Renal cortex interstitium (tissue), 11 donors: Measurements from ENCODE around the gene S100A7. TPM values are rescaled to one million over a fixed set of nuclear protein-coding genes. Genes with fewer than 3 reads are reported as not detected.
A peak's percentile ranks its signal among the peaks of the same experiment; 100 is the strongest.
"Not testable (repeated sequence)": the region's sequence is repeated elsewhere in the genome, so short reads cannot be mapped to it uniquely, and the experiment has no call there.

ENCODE experiments used
- DNase-seq, 11 donors: peaks; one replicate each; pipeline ENCODE4 v3.0.0-alpha.2; 2013; ENCODE audit warnings: low read depth in 9 of 11, low spot score in 4 of 11; ENCODE audit errors: extremely low read depth in 1 of 11
- polyA plus RNA-seq, 3 donors: library from polyadenylated mRNA; unstranded; fragments of 120-200 nt; gene quantifications; one replicate each; pipeline ENCODE4 v1.2.1, GENCODE V29; 2013; ENCODE audit not compliant: insufficient read length in 3 of 3

The S100A7 gene
- polyA plus RNA-seq, 3 donors: 0.56 to 0.65 (median 0.61) TPM

- no peak for DNase-seq
Observed at GRCh38 chr1:153478692-153479618, 18.5 kb upstream of the S100A7 start.

GRCh38 chr1:153478047-153478691, 17.7 kb upstream of the S100A7 start:
- DNase-seq: no peak

DNA sequence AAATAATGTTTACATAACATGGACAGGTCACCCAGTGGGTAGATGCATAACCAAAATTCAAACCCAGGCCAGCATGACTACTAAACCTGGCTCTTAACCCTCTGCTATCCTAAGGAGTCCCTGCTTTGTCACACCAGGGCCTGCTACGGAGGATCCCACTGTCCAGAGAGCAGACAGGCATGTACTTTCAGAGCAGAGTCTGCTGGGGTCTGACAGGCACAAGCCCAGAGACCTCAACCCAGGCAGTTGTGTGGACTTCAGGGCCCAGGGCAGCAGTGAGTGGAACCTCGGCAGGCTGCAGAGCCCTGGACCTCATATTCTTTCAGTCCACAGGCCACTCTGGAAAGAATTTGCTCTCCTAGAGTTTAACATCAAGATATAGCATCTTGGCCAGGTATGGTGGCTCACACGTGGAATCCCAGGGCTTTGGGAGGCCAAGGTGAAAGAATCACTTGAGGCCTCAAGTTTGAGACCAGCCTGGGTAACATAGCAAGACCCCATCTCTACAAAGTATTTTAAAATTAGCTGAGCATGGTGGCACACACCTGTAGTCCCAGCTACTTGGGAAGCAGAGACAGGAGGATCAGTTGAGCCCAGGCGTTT, 16.1 kb upstream of the S100A7 start:
- no peak for DNase-seq

DNA sequence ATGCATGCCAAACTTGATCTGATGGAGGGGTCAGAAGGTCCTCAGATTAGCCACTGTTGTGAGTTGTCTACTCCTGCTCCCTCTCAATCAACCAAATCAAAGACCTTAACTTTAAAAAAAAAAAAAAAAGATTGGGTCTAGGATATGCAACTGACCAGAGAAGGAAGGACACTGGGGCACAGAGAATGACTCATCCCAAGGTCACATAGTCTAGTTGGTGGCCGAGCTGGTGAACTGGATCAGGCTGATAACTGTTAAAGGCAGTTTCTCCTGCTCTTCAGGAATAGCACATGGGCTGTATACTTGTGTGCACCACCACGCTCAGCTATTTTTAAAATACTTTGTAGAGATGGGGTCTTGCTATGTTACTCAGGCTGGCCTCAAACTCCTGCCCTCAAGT, 14.8 kb upstream of the S100A7 start:
- DNase-seq: no peak

DNA sequence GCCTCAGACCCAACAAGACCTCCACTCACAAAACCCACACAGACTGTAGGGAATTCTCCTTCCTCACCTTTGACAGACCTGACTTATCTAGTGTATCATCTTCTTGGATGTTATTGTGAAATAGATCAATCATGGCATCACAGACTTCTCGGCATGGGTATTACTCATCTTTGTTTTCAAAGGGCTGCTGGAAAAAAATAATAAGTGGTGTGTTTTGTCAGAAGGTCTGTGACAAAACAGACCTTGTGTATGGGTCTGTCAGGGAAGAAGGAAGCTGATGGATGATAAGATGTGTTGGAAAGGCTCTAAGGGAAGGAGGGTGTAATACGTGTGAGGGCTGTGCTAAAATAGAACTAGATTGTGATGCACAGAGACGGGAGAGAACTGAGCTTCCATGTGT, 13.9 kb upstream of the S100A7 start:
- DNase-seq: no peak

- DNase-seq: no peak
Observed at GRCh38 chr1:153470707-153471106, 10.3 kb upstream of the S100A7 start.

DNA sequence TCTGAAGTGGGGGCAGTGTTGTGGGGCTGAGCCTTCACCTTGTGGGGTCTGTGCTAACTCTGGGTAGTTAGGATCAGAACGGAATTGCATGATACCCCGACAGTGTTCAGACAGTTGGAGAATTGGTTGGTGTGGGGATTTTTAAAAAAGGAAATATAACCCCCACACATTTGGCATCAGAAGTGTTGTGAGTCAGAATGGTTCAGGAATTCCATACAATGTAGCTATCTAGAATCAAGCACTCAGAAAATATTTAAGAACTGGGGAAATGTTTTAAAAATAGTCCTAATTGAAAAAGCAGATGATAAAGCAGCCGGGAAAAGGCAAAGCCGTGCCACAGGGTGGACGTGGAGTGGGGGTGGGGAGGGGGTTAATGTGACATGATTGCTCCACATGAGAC, 6.5 kb upstream of the S100A7 start:
- no peak for DNase-seq

DNA sequence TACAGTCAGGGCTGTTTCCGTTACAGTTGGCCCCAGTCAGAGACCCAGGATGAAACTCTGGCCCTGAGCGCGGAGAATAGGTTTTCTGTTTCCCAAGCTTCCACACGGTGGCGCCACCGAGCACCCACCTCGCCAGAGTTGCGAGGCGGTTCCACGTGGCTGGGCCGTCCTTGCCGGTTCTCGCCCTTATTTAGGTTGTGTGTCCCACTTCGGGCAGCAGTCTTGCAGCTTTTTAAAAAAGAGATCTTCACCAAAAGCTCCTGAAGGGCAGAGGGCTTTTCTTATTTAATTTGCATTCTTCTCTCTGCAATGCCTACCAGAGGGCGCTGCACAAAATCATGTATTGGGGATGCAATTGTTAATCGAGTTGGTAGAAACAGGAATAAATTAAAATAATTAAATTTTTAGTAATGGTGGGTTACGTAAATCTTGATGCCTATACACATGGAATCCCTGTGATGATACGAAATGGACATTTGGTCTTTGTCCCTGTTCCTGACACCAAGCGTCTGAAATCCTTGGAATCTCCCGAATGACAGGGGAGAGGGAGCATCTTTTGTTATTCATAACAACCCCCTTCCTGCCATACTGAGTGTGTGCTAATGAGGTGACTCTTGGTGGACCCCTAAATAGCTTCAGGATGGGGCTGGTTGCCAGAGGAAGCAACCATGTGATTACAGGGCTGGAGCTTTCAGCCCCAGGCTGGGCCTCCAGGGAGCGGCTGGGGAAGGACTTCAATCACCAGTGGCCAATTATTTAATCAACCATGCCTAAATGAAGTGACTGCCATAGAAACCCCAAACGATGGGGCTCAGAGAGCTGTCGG, 5.6 kb upstream of the S100A7 start:
- DNase-seq: peak in 2 of 11 donors; percentile 17 to 23

- DNase-seq: not testable (repeated sequence)
Observed at GRCh38 chr1:153462741-153463140, 2.3 kb upstream of the S100A7 start.

DNA sequence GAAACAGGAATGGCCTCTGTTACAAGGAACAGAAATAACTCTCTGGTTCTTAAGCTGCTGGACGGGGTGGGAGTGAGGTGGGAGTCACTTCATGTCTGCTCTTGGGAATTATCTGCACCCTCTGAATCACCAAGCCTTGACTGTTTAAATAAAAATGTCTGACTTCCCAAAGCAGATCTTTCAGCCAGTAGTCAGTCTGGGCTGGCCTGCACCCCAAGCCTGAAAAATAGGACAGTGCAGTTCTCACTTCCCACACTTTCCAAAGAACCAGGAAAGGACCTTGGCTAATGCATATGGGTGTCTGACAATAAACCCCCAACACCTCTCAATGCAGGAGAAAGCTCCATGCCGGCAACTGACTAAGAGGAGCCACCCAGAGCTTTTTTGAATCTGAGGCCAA, 796 bp downstream of the S100A7 start:
- DNase-seq: no peak

DNA sequence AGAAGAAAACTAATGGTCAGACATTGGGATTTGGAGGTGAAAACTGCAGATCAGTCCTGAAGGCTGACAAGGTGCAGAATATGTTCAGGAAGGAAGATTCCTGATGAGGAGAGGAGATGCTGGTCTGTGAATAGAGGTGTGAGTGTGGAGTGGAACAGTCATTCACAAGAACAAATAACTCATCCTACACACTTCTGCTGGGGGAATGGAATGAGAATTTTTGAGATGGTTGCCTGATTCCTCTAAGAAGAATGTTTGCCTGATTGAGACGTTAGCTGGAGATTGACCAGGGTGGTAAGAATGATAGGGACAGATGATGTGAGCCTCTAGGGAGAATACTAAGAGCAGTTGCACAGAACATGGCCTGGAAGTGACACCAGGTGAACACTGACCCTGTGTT, 4.1 kb downstream of the S100A7 start:
- no peak for DNase-seq

- DNase-seq: not testable (repeated sequence)
Observed at GRCh38 chr1:153448851-153449250, 11.6 kb downstream of the S100A7 start.

GRCh38 chr1:153447498-153448170, 12.8 kb downstream of the S100A7 start:
- no peak for DNase-seq

- DNase-seq: no peak
Observed at GRCh38 chr1:153444078-153444477, 16.4 kb downstream of the S100A7 start.

DNA sequence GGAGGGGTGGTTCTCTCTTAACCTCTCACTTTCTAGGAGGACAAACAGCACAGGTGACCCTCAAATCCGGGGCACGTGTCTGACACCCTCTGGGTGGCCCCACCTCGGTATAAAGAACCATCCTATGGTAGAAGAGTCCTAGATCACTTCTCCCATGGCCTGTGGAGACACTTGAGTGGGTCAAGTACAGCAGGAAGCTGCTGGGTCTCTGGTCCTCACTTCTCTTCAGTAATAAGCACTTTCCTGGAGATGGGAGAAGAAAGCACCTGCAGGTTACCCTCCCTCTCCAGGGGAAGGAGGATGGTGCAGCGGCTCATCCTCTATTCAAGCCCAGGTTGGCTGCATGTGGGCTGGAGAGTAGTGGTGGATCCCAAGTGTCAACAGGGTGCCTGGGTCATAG, 17.0 kb downstream of the S100A7 start:
- no peak for DNase-seq

GRCh38 chr1:153441238-153441755, 19.2 kb downstream of the S100A7 start:
- DNase-seq: peak in 1 of 11 donors; percentile 1

DNA sequence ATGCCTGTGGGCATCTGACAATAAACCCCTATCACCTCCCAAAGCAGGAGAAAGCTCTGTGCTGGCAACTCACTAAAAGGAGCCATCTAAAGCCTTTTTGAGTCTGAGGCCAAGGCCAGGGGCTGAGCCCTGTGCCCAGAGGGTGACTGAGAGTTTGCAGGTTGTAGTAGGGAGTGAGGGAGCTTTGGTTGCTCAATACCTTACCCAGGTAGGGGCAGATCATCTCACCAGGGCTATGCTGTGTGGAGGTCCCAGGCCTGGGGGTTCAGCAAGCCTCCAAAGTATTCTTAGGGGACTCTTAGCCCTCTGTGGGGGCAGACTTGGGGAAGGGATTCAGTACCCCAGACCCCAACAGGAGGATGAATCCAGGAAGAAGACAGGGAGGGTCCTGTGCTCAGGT, 21.2 kb downstream of the S100A7 start:
- DNase-seq: no peak

DNA sequence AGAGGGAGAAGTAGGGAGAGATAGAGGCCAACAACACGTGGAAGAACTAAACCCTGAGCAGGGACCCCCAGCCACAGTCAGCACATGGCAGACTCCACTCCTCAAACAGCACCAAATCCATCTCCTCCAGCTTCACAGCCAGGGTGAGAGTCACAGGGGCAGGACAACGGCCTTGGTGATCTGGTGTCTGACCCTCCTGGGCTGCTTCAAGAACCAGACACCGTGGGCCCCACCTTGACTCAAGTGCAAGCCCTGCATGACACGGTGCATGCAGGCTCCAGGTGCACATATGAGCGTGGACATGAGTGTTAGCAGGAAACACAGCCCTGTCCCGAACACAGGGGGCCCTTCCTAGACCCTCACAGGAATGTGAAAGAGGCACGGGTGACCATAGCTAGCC, 21.9 kb downstream of the S100A7 start:
- DNase-seq: no peak

DNA sequence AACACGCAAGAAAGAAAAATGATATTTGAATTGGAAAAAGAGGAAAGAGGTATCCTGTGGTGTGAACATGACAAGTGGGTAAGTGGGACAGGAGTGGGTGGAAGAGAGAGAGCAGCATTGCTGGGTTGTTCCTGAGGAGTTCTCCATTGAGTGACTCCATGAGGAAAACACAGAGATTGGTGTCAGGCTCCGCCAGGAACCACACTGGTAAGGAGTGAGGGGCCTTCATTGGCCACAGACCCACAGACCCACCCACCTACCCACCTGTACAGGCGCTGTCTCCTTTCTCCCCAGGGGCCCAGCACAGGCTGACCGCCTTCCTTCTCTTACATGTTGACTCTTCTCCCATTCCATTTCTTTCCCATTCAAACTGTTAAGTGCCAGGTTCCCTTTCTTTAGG, 23.2 kb downstream of the S100A7 start:
- no peak for DNase-seq
